Brain pericyte (primary cell): ENCODE results near the gene CLIC5.

ENCODE experiments used
- DNase-seq: peaks from one replicate; pipeline ENCODE4 v3.0.0-alpha.2; 2012; ENCODE audit warnings: low read depth, low spot score

CLIC5 gene

GRCh38 chr6:46035242-46035641 is 19.6 kb upstream of the CLIC5 start:
- no peak for DNase-seq

- DNase-seq, result no peak
These were observed 16.7 kb upstream of the CLIC5 start for GRCh38 chr6:46032110-46032998.

- DNase-seq, result no peak
These were observed 13.9 kb upstream of the CLIC5 start for GRCh38 chr6:46029602-46030001.

- no peak for DNase-seq
These were observed 10.6 kb upstream of the CLIC5 start for GRCh38 chr6:46026307-46026706.

- DNase-seq, result no peak
These were observed 9.9 kb upstream of the CLIC5 start for GRCh38 chr6:46025573-46025972.

- no peak for DNase-seq
These were observed 8.6 kb upstream of the CLIC5 start for GRCh38 chr6:46024124-46024769.

- no peak for DNase-seq
These were observed 7.7 kb upstream of the CLIC5 start for GRCh38 chr6:46023216-46023915.

GRCh38 chr6:46022106-46022948 is 6.7 kb upstream of the CLIC5 start:
- no peak for DNase-seq

GRCh38 chr6:46017726-46018125 is 2.1 kb upstream of the CLIC5 start:
- no peak for DNase-seq

GRCh38 chr6:46016063-46016608 is 476 bp upstream of the CLIC5 start:
- DNase-seq, result no peak

GRCh38 chr6:46014511-46015118 is 1.0 kb downstream of the CLIC5 start:
- no peak for DNase-seq

- DNase-seq, result no peak
These were observed 1.6 kb downstream of the CLIC5 start for GRCh38 chr6:46014046-46014445.

GRCh38 chr6:46013639-46014038 is 2.0 kb downstream of the CLIC5 start:
- DNase-seq, result no peak

- DNase-seq, result no peak
These were observed 2.8 kb downstream of the CLIC5 start for GRCh38 chr6:46012834-46013233.

GRCh38 chr6:46011188-46012085 is 4.2 kb downstream of the CLIC5 start:
- DNase-seq, result no peak

GRCh38 chr6:46010771-46011170 is 4.9 kb downstream of the CLIC5 start:
- DNase-seq, result no peak

GRCh38 chr6:46010270-46010669 is 5.4 kb downstream of the CLIC5 start:
- DNase-seq, result no peak

- no peak for DNase-seq
These were observed 13.4 kb downstream of the CLIC5 start for GRCh38 chr6:46002264-46002663.

GRCh38 chr6:46000905-46001304 is 14.8 kb downstream of the CLIC5 start:
- no peak for DNase-seq

GRCh38 chr6:45998524-45998923 is 17.1 kb downstream of the CLIC5 start:
- DNase-seq, result no peak
